C4-2B (cell line): Measurements from ENCODE around the gene NLGN1.

Experiments
- CTCF ChIP-seq: fragments of 450-650 bp; conservative IDR thresholded peaks from 2 replicates; pipeline ENCODE4 v1.5.1; 2017; ENCODE audit warnings: mild to moderate bottlenecking
- ZFX ChIP-seq: fragments of 450-650 bp; IDR thresholded peaks from 2 replicates; pipeline ENCODE4 v1.6.1; 2017

DNA sequence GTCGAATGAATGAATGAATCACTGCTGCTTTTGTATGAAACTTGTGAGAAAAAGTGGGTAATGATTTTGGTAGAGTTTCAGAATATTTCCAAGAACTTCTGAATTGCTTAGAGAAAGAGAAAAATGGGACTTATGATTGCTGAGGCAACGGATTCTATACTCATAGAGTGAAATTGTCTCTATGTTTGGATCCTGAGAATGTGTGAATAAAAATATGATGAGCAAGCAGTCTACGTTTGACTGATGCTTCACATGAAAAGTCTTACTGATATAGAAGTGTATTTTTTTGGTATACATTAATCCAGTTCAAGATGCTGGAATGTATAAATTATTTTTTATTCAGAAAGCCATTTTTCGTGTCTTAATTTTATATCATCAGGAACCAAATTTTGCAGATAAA, 441.1 kb downstream of the NLGN1 start:
- TF ChIP-seq CTCF, result no peak
- no peak for TF ChIP-seq ZFX
